Left cardiac atrium (tissue), 2 donors: ENCODE measurements around the gene MRPS27. TPM values are rescaled to one million over a fixed set of nuclear protein-coding genes. Genes with fewer than 3 reads are reported as not detected.

ENCODE experiments used
- microRNA-seq, 2 donors: library from miRNA; unstranded; fragments of <30 nt; microRNA quantifications; one replicate each; pipeline ENCODE4 v1.2.0, GENCODE V29; 2020
- total RNA-seq, 2 donors: library from RNA; stranded (reverse); fragmentation: NEBNext Ultra II Directional; extraction: Animal tissue kit (Norgen Biotek cat#: 25700); gene quantifications; one replicate each; pipeline ENCODE4 v1.2.1, GENCODE V29; 2021
- donor health status: DM: no; HTN: yes; CAD: no; lungs with severe emphysema.
- donor health status: DM: yes; HTN: yes; CAD: no.

The MRPS27 gene
- total RNA-seq, 2 donors from 2014 or later: 46.0 to 50.1 TPM

Small RNA genes within 50 kb of the gene (microRNA-seq; reads per million reads assigned to microRNA genes)
- gene MIR4803: 0 reads per million in 2 donors

Other genes with a start within 250 kb of the MRPS27 start
- 100 to 1,000 TPM; 163 to 224 TPM for gene MAP1B, start 212.8 kb downstream of the MRPS27 start, total RNA-seq
- 10 to 100 TPM in 1 of 2 donors, 1 to 10 TPM in 1; 8.5 to 12.4 TPM for gene PTCD2, start 133 bp upstream of the MRPS27 start, total RNA-seq
- gene ZNF366, start 187.2 kb upstream of the MRPS27 start, total RNA-seq: 1 to 10 TPM; 7.0 to 9.1 TPM